Type B pancreatic cell (in vitro differentiated cells): ENCODE measurements around the gene LILRB5. TPM values are rescaled to one million over a fixed set of nuclear protein-coding genes. Genes with fewer than 3 reads are reported as not detected.
"Not testable (repeated sequence)": the region's sequence is repeated elsewhere in the genome, so short reads cannot be mapped to it uniquely, and the experiment has no call there.

Source experiments
- DNase-seq: peaks from one replicate; pipeline ENCODE4 v3.0.0; 2021; ENCODE audit warnings: mixed read lengths; ENCODE audit not compliant: unreplicated experiment; ENCODE audit errors: extremely low spot score
- H3K27ac Mint-ChIP-seq: 2 replicates; pipeline ENCODE4 v1.8.0; 2021; ENCODE audit warnings: mild to moderate bottlenecking, mixed read lengths
- H3K27me3 Mint-ChIP-seq: 2 replicates; pipeline ENCODE4 v1.8.0; 2021; ENCODE audit warnings: mixed read lengths
- H3K36me3 Mint-ChIP-seq: 2 replicates; pipeline ENCODE4 v1.8.0; 2021; ENCODE audit warnings: mixed read lengths
- H3K4me1 Mint-ChIP-seq: one replicate; pipeline ENCODE4 v1.8.0; 2021; ENCODE audit warnings: mixed read lengths; ENCODE audit not compliant: unreplicated experiment
- H3K4me3 Mint-ChIP-seq: 2 replicates; pipeline ENCODE4 v1.8.0; 2021; ENCODE audit warnings: mild to moderate bottlenecking, mixed read lengths
- H3K9me3 Mint-ChIP-seq: 2 replicates; pipeline ENCODE4 v1.8.0; 2021; ENCODE audit warnings: mixed read lengths
- CTCF ChIP-seq: fragments of 200-600 bp; sonication (generic); conservative IDR thresholded peaks from 2 replicates; pipeline ENCODE4 v1.5.0; 2021; ENCODE audit warnings: antibody characterized with exemption, mild to moderate bottlenecking
- total RNA-seq: library from RNA; stranded (reverse); gene quantifications from 2 replicates; pipeline ENCODE4 v1.2.1, GENCODE V29; 2021; ENCODE audit warnings: low replicate concordance

Gene LILRB5
- total RNA-seq, 1 donor from 2014 or later = not detected

- H3K9me3 Mint-ChIP-seq = no peaks in the 10 kb centered on the region
- no peaks in the 10 kb centered on the region for H3K4me1 Mint-ChIP-seq
- H3K27ac Mint-ChIP-seq = no peak overlapping the region
- no peaks in the 10 kb centered on the region for H3K36me3 Mint-ChIP-seq
- H3K4me3 Mint-ChIP-seq = no peak overlapping the region
- DNase-seq = no peak
- no peak for TF ChIP-seq CTCF
- peaks cover 54% of the 10 kb centered on the region for H3K27me3 Mint-ChIP-seq
These were observed 25.8 kb upstream of the LILRB5 start for GRCh38 chr19:54282686-54283470.

- H3K9me3 Mint-ChIP-seq, H3K36me3 Mint-ChIP-seq, H3K4me3 Mint-ChIP-seq, DNase-seq, H3K27ac Mint-ChIP-seq, H3K4me1 Mint-ChIP-seq: not testable (repeated sequence)
- peaks cover 42% of the 10 kb centered on the region for H3K27me3 Mint-ChIP-seq
These were observed 24.6 kb upstream of the LILRB5 start for GRCh38 chr19:54281729-54282075.

- H3K36me3 Mint-ChIP-seq = no peaks in the 10 kb centered on the region
- no peak within 1 kb of the TSS for H3K27ac Mint-ChIP-seq
- H3K9me3 Mint-ChIP-seq = no peaks in the 10 kb centered on the region
- peak; percentile 45 for DNase-seq
- TF ChIP-seq CTCF = no peak
- H3K27me3 Mint-ChIP-seq = peaks cover 46% of the 10 kb centered on the region
- H3K4me1 Mint-ChIP-seq = no peaks in the 10 kb centered on the region
- H3K4me3 Mint-ChIP-seq = no peak within 1 kb of the TSS
These were observed 24.1 kb upstream of the LILRB5 start, which contains the start of gene LILRB2 for GRCh38 chr19:54281007-54281728. TSS of gene LILRB2 (minus strand) at chr19:54281110. CDS start at chr19:54280496, 614 bp downstream.

- H3K9me3 Mint-ChIP-seq, H3K4me3 Mint-ChIP-seq, H3K4me1 Mint-ChIP-seq, H3K27ac Mint-ChIP-seq, DNase-seq, H3K36me3 Mint-ChIP-seq: not testable (repeated sequence)
- H3K27me3 Mint-ChIP-seq = peaks cover 48% of the 10 kb centered on the region
These were observed 23.4 kb upstream of the LILRB5 start for GRCh38 chr19:54280441-54280840.

GRCh38 chr19:54280025-54280424 lies 23.0 kb upstream of the LILRB5 start:
- not testable (repeated sequence) for H3K9me3 Mint-ChIP-seq, H3K36me3 Mint-ChIP-seq, H3K4me3 Mint-ChIP-seq, H3K4me1 Mint-ChIP-seq, H3K27ac Mint-ChIP-seq, DNase-seq
- peaks cover 50% of the 10 kb centered on the region for H3K27me3 Mint-ChIP-seq

GRCh38 chr19:54279406-54279962 lies 22.4 kb upstream of the LILRB5 start:
- no peak for TF ChIP-seq CTCF
- Mint-ChIP-seq H3K36me3 (no peaks in the 10 kb centered on the region), H3K4me1 (no peaks in the 10 kb centered on the region), H3K27me3 (peaks cover 47% of the 10 kb centered on the region), H3K9me3 (no peaks in the 10 kb centered on the region), H3K4me3 (no peak overlapping the region), H3K27ac (no peak overlapping the region)
- DNase-seq = no peak

- not testable (repeated sequence) for H3K9me3 Mint-ChIP-seq, DNase-seq, H3K27ac Mint-ChIP-seq, H3K4me3 Mint-ChIP-seq, H3K36me3 Mint-ChIP-seq, H3K4me1 Mint-ChIP-seq
- H3K27me3 Mint-ChIP-seq = peaks cover 50% of the 10 kb centered on the region
These were observed 21.6 kb upstream of the LILRB5 start for GRCh38 chr19:54278571-54279195.

GRCh38 chr19:54278056-54278455 lies 21.0 kb upstream of the LILRB5 start:
- DNase-seq, H3K4me1 Mint-ChIP-seq, H3K36me3 Mint-ChIP-seq, H3K9me3 Mint-ChIP-seq, H3K4me3 Mint-ChIP-seq, H3K27ac Mint-ChIP-seq: not testable (repeated sequence)
- H3K27me3 Mint-ChIP-seq = peaks cover 50% of the 10 kb centered on the region

- H3K27ac Mint-ChIP-seq, H3K4me1 Mint-ChIP-seq, H3K36me3 Mint-ChIP-seq, H3K9me3 Mint-ChIP-seq, H3K4me3 Mint-ChIP-seq: not testable (repeated sequence)
- peak; percentile 58 for DNase-seq
- H3K27me3 Mint-ChIP-seq = peaks cover 47% of the 10 kb centered on the region
These were observed 20.1 kb upstream of the LILRB5 start for GRCh38 chr19:54277111-54277615.
